Renal cortical epithelial cell (primary cell): ENCODE results near the gene MTTP. TPM values are rescaled to one million over a fixed set of nuclear protein-coding genes. Genes with fewer than 3 reads are reported as not detected.

Source experiments
- DNase-seq: peaks from one replicate; pipeline ENCODE4 v3.0.0-alpha.2; 2011; ENCODE audit warnings: low read depth
- total RNA-seq: library from RNA; depleted of rRNA; stranded (reverse); fragments of >200 nt; gene quantifications from 2 replicates; pipeline ENCODE4 v1.2.3, GENCODE V29; 2014

Gene MTTP
- total RNA-seq, 1 donor from 2014 or later, result not detected

DNA sequence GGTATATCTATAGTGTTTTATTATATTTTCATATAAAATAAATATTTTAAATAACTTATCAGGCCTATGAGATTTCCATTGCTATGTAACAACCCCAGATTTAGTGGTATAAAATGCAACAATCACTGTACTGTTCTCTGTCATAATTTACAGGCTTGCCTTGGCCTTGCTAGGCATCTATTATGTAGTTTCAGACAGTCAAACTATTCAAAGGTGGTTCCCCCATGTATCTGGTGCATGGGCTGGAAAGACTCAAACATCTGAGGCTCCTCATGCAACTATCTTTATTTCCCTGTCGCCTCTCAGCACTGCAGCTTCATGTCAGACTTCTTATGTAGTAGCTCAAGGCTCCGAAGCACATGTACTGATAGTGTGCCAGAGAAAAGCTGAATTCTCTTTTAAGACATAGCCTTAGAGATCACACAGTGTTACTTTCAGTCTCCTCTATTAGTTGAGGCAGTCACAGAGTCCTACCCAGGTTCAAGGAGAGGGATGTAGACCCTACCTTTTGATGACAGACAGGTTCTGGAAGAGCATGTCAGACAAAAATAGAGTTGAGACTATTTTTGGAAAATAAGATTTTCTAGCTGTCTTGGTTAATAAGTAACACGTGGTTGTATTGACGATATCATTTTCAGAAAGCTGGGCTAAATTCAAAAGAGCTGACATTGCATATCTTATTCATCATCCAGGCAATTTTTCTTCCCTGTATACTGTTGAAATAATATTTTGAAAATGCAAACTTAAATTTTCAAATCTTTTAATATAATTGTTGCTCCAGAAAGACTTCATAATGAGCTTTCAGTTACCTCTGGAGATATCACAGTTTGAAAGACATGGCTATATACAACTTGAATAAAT lies 19.4 kb downstream of the MTTP start:
- no peak for DNase-seq

DNA sequence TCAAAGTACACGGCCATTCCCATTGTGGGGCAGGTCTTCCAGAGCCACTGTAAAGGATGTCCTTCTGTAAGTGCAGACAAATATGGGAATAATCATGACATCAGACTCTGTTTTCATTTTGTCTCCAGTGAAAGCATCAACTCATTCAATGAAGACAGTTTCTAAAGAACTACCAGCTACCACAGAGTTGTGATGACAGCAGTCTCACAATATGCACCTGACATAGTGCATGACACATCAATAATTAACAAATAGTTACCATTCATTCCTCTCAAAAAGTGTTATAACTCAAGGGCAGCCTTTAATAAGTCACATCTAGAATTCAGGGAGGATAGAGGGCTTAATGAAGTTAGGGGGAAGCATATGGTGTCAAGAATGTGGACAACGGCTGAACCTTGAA lies 20.2 kb downstream of the MTTP start:
- DNase-seq, result no peak

DNA sequence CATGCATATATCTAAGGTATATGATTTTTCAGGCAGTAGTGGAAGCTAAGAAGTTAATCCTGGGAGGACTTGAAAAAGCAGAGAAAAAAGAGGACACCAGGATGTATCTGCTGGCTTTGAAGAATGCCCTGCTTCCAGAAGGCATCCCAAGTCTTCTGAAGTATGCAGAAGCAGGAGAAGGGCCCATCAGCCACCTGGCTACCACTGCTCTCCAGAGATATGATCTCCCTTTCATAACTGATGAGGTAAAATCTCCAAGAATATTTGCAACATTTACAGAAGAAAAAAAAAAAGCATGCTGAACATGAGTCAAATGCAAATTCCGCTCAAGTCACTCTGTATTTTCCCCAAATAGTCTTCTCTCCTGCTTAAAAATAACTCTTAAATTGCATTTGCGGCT lies 32.1 kb downstream of the MTTP start:
- no peak for DNase-seq

DNA sequence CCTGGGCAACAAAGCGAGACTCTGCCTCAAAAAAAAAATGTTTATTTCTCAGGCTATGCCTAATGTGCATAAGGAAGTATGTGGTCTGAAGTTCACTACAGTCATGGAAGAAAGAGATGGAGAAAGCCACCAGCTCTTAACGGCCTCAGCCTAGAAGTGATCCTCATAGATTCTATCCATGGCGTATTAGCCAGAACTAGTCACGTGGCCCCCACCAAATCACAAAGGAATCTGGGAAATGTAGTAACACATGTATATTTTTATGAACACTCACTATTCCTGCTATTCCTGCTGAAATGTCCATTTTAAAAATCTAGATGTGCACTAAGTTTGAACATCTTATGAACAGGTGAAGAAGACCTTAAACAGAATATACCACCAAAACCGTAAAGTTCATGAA lies 33.8 kb downstream of the MTTP start:
- no peak for DNase-seq

DNA sequence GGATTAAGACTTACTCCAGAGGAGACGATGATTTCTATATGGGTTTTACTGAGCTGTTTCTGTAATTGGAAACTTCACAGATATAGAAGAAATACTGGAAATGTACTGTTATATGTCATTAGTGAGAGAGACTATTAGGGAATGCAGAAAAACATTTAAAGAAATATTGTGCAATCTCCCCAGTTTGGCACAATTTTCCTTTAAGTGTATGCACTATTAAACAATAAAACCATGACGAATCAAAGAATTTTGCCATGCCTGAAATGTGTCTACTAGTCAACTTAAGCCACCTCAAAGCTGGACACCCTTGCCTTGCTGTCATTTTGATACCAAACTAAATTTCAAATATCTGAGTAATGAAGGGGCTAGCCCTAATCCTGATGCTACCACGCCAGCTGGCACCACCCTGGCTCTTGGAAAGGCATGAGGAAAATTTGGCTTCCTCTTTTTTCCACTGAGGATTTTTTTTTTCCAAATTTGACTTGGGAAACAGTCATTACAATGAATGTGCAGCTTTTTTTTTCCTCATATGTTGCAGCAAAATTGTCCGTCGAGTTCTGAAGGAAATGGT lies 36.1 kb downstream of the MTTP start:
- DNase-seq, result no peak

DNA sequence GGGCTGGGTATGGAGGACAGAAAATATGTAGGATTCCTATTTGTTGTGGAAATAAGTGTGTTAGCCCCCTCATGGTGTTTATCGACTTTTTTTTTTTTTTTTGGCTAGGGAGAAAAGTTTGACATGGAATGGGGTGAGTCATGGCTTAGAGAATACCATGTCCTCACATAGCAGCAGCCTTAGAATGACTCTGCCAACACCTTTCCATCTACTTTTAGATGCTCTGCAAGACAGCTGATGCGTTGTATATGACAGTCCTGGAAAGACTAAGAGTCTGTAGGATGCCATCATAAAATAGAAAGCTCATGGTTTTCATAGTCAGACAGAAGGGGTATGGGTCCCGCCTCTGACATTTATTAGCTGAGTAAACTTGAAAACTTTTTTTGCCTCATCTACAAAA lies 37.7 kb downstream of the MTTP start:
- DNase-seq, result peak; percentile 14

DNA sequence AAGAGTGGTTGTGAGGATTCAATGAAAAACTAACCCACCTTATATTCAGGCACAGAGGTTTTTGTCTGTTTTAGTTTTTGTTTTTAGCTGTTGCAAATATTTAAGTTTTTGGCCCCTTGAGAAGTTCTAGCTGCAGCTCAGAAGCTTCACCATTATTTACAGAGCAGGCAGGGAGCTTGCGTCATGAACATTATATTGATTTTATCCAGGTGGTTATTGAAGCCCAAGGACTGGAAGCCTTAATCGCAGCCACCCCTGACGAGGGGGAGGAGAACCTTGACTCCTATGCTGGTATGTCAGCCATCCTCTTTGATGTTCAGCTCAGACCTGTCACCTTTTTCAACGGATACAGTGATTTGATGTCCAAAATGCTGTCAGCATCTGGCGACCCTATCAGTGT lies 38.1 kb downstream of the MTTP start:
- no peak for DNase-seq

DNA sequence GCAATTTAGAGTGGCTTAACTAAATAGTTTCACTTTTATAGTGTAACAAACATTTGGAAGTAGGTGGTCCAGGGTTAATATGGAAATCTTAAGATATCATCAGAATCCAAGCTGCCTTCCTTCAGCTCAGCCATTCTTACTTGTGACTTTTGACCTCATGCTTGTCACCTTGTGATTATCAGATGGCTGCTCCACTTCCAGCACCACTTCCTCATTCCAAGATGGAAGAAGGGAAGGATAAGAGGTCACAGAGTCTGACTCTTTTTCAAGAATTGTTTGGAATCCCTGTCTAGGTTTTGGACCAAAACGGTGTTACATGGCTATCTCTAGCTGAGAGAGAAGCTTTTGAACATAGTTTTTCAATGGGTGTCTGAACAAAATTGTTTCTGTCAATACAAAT lies 39.9 kb downstream of the MTTP start:
- DNase-seq, result no peak

DNA sequence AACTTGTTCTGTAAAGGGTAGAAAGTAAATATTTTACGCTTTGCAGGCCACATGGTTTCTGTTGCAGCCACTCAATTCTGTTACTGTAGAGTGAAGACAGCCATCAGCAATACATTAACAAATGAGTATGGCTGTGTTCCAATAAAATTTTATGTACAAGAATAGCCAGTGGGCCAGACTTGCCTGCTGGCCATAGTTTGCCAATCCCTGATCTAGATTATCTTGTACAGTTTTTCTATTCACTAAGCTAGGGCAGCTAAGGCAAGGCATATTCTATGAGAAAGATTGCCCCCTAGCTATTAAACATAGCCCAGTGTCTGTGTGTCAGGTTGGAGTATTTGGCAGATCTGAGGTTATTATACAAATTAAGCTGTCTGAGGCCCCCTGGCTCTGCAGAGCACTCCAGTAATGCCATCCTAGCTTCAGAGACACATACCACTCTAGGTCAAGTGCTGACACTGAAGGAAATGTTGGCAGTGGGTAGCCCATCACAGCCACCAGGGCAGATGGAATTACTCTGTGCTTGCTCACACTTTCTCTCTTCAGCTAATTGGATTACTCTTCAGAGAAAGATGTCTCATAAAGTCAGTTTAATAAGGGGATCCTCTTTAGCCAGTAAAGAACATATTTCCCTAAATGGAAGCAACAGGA lies 40.7 kb downstream of the MTTP start:
- DNase-seq, result no peak

DNA sequence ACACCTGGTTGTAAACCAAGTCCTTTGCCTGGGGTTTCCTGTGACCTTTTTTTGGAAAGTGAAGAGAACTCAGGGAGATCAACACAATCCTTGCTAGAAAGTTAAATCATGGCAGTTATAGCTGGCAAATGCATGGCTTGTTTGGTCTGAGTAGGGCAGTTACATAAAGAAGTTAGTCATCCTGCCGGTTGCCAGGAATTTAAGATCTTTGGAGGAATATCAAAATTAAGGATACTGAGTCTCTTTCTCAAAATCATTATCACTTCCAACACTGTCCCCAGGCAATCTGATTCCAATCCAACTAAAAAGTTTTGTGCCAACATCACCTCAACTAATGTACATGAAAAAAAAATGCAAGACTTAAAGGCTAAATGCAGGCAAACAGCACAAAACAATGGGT lies 42.8 kb downstream of the MTTP start:
- DNase-seq, result no peak

DNA sequence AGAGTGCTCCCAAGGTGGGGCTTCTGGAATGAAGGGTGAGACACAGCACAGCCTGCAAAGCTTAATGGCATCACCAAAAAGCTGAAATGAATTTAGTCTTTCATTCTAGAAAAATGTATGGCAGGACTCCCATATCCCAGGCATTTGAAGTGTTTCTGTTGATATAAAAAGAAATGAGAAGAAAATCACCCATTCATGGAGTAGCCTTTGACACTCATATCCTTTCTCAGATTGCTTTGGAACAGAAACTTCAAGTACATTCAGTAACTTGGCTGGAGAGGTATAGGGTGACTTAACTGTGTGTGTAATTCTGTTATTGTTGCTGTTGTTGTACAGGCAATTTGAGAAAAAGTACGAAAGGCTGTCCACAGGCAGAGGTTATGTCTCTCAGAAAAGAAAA lies 47.7 kb downstream of the MTTP start:
- no peak for DNase-seq

DNA sequence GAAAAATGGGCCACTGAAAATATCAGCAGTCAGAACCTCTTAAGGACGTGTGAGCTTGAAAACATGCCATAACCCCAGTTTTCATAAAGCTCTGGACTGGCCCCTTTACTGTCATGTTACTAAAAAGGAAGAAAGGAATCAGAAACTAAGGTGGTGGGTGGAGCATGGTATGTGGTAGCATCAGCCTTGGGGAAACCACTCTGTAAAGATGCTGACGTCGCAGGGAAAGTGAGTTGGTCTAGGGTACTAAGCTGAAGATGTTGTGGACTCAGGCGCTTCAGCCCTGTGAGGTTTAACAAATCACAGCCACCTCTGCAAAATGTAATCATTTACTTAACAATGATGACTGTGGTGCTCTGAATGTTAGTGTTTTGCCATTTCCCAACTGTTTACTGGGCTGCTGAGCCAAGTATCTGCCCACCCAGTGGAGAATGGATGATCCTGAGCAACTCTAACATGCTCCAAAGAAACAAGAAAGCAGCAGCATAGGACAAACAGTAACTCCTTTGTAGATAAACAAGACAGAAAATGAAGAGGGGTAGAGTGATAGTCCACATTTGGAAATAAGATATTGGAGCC lies 49.6 kb downstream of the MTTP start:
- DNase-seq, result peak; percentile 88

DNA sequence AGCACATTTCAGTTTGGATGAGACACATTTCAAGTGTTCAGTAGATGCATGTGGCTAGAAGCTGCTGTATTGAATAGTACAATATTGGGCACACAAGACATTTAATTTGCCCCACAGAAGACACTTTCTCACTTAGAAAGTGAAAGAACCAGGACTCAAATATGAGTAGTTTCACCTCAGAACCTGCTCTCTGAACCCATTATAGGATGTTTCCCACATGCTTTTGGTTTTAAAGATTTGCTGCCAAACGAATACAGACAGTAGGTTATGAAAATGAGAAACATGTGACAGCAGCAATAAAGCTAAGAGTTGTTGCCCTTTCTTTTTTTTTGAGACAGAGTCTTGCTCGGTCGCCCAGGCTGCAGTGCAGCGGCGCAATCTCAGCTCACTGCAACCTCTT lies 50.7 kb downstream of the MTTP start:
- DNase-seq, result no peak

DNA sequence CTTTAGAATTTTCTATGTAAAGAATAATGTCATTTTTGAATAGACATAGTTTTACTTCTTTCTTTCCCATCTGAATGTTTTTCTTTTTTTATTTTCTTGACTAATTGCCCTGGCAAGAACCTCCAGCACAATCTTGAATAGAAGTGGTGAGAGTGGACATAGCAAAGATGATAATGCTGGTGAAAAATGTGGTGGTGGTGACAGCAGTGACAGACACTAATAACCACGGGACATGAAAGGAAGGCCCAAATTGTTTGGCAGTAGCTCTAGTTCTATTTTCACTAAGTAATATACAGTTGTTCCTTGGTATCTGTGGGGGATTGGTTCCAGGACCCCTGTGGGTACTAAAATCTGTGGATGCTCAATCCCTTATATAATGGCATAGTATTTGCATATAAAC lies 53.4 kb downstream of the MTTP start:
- no peak for DNase-seq

DNA sequence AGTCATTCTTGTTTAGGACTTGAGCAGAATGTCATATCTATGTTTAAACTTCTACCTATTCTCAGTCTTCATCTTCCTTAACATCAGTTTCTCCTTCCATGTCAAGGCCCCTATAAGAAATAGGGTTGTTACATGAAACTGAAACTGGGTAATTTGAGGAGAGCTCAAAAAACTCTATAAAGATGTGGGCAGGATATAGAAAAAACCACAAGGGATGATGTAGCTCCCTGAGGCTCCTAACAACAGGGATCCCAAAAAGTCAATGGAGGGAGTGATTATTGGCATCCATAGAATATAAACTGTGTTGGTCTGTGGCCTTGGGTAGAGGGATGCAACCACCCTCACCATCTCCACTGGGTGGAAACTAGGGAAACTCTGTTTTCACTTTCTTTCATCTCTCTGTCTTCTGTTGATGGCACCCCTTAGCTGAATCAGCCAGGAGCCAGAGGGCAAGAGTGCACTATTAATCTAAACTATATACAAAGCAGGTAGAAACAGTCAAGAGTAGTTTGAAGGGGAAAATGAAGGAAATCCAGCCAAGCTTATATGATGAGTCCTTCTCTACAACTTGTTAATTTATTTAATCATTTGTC lies 55.4 kb downstream of the MTTP start:
- DNase-seq, result no peak

DNA sequence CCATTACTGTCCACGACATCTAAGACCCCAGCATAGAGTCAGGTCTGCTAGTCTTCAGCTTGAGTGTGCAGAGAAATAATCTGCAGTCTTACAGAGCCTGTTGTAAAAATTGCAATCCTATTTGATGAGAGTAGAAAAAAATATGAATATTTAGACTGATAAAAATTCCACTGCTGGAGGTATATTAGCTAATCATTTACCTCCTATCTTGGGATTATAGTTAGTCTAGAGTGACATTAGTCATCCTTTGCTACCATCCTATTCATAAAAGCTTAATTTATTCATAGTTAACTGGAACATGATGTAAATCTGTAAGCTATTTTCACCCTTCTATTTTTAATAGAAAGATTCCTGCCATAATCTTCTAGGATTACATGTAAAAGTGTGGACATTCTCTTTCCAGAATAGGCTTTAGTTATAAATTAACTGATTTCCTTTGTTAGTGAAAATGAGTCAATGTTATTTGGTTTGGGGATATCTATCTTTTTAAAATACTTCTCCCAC lies 56.3 kb downstream of the MTTP start:
- peak; percentile 88 for DNase-seq

DNA sequence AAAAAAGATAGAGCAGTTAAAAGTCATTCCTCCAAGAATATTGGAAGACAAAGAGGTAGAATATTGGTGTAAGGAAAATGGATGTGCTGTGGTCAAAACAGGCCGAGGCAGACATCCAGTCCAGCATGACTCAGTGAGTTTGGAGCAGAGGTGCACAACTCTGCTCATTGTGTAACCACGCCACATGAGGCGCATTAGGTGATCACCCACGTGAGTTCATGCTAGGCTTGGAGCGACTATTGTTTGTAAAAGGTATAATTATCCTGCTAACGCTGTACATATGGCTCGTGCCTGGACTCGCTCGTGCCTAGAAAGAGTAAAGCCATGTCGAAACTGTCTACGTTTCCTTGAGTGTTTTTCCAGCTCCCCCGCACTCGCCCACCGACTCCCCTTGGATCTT lies 59.1 kb downstream of the MTTP start:
- peak; percentile 43 for DNase-seq

DNA sequence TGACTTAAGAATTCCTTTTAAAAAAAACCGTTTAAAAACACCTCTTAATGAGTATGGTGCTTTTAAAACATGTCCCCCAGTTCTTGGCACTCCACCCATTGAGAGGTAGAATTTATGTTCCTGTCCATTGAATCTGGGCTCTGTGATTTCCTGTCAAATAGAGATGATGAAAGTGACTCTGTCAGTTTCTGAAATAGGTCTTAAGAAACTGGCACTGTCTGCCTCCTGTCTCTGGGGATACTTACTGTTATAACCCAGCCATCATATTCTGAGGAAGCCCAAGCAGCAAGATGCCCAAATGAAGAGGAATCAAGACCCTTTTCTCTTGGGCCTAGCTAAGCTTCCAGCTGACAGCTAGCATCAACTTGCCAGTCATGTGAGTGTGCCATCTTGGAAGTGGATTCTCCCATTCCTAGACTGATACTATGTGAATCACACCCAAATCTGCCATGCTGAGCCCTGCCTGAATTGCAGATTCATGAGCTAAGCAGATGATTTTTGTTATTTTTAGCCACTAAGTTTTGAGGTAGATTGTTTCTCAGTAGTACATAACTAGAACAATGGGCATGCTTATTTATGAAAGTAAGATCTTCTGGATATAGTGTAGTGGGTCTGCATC lies 60.2 kb downstream of the MTTP start:
- no peak for DNase-seq

DNA sequence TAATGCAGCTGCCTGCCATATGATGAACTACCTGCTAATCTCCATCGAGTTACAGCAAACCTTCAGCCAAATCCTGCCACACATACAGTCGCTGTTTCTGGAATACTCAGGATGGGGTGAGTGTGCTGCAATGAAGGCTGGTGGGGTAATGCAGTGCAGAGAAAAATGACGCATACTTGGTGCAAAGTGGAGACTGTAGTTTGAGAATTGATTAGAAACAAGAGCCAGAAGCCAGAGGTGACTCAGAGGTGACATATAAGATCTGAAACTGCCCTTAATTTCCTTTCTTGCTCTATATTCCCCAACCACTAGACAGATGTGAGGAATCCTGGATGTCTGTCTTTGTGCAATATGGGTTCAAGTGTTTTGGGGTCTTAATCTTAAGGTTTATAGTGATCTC lies 61.0 kb downstream of the MTTP start:
- DNase-seq, result no peak

DNA sequence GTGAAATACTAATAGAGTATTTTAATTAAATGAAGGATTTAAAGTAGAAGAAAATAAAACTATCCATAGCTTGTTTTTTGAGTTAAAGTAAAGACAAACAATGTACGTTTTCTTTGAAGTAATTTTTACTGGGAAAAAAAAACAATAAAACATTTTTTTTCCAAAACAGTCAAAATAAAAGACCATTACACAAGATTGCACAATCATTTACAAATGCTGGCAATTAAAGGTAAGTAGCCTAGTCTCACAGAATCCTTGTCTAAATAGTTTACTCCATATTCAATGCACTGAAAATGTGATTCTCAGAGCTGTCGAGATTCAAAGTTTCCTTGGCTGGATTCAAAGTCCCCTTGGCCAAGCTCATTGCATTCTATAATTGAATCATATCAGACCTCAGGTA lies 61.8 kb downstream of the MTTP start:
- no peak for DNase-seq

DNA sequence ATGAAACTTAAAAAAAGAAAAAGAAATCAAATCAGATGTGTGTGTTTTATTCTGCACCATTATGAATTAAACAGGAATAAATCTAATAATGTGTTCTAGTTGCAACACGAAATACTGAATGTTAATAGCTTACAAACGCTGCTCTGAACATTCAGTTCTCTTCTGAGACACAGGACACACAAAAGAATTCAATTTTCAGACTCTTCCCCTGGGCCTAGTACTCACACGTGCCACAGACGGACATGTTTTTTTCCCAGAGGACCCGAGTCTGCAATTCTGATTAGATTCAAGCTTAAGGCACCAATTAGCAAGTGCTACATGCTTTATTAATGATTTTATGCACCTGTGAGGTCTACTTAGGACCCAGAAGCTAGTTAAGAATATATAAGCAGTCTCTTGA lies 62.5 kb downstream of the MTTP start:
- DNase-seq, result no peak

DNA sequence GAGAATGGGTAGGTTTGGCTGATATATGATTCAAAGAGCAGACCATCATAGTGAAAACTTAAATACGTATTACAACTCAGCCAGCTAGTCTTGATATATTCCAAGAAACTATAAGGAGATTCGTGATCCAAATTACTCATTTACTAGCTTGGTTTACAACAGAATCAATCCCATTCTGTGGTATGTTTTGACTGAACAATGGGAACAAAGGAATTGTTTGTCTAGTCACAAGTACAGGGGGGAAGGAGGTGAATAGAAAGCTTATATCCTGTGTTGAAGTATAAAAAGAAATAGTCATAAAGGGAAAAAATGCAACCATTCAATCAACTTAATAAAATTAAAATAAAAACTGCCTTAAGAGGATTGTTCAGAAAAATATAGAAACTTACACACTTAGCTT lies 66.1 kb downstream of the MTTP start:
- DNase-seq, result peak; percentile 88
